ENCODE measurements around the gene CCBE1. TPM values are rescaled to one million over a fixed set of nuclear protein-coding genes. Genes with fewer than 3 reads are reported as not detected.
"Not testable (repeated sequence)": the region's sequence is repeated elsewhere in the genome, so short reads cannot be mapped to it uniquely, and the experiment has no call there.

The CCBE1 gene
- total and polyA plus RNA-seq, 4 donors: 3.4 to 59.0 (median 21.9) TPM

- peaks cover 0 to 65% (median 16%) of the 10 kb centered on the region in 5 donors for H3K4me1 ChIP-seq (ENCODE audit: control insufficient read depth in 5 of 5, insufficient read depth in 5 of 5, low read length in 5 of 5)
- 84 to 93% methylated on average over 4 of the region's 4 CpGs for WGBS, 2 donors
- H3K27ac ChIP-seq (ENCODE audit: low read depth in 1 of 2, low read length in 1 of 2): no peak overlapping the region
- TF ChIP-seq CTCF (IDR thresholded peaks at IDR 0.05; ENCODE audit: control extremely low read depth, extremely low read depth): no peak
- no peak overlapping the region for H3K4me3 ChIP-seq
- peaks cover 0 to 2% (median 0%) of the 10 kb centered on the region in 4 donors for H3K9me3 ChIP-seq (ENCODE audit: control insufficient read depth in 4 of 4, insufficient read depth in 3 of 4, low read length in 3 of 4)
- peaks cover 0 to 9% (median 2%) of the 10 kb centered on the region in 4 donors for H3K36me3 ChIP-seq (ENCODE audit: control insufficient read depth in 4 of 4, insufficient read depth in 4 of 4, low read length in 4 of 4)
- H3K27me3 ChIP-seq (ENCODE audit: control insufficient read depth in 3 of 3, insufficient read depth in 3 of 3, low read length in 2 of 3): no peaks in the 10 kb centered on the region
- DNase-seq (no peak), ATAC-seq (ENCODE audit: insufficient read depth, low FRiP score) (no peak)
- no peak overlapping the region for H3K9ac ChIP-seq (ENCODE audit: insufficient read depth in 1 of 2, low read length in 2 of 2)
These were observed 29.7 kb downstream of the CCBE1 start for GRCh38 chr18:59667488-59667887.

- not testable (repeated sequence) for DNase-seq; ATAC-seq (ENCODE audit: insufficient read depth, low FRiP score); H3K4me3 ChIP-seq; H3K9ac ChIP-seq (ENCODE audit: insufficient read depth in 1 of 2, low read length in 2 of 2); H3K27ac ChIP-seq (ENCODE audit: low read depth in 1 of 2, low read length in 1 of 2); H3K27me3 ChIP-seq (ENCODE audit: control insufficient read depth in 3 of 3, insufficient read depth in 3 of 3, low read length in 2 of 3); H3K9me3 ChIP-seq (ENCODE audit: control insufficient read depth in 4 of 4, insufficient read depth in 3 of 4, low read length in 3 of 4)
- WGBS, 2 donors: 68 to 83% methylated on average over 9 of the region's 9 CpGs
- Histone ChIP-seq H3K4me1 (ENCODE audit: control insufficient read depth in 5 of 5, insufficient read depth in 5 of 5, low read length in 5 of 5) (peaks cover 0 to 65% (median 19%) of the 10 kb centered on the region in 5 donors), H3K36me3 (ENCODE audit: control insufficient read depth in 4 of 4, insufficient read depth in 4 of 4, low read length in 4 of 4) (peaks cover 0 to 11% (median 2%) of the 10 kb centered on the region in 4 donors)
These were observed 31.2 kb downstream of the CCBE1 start for GRCh38 chr18:59666007-59666402.

GRCh38 chr18:59665057-59666006, 31.9 kb downstream of the CCBE1 start:
- ATAC-seq (ENCODE audit: insufficient read depth, low FRiP score) (no peak), DNase-seq (peak; percentile 62 to 92 (median 86))
- H3K9me3 ChIP-seq (ENCODE audit: control insufficient read depth in 4 of 4, insufficient read depth in 3 of 4, low read length in 3 of 4): peaks cover 0 to 2% (median 0%) of the 10 kb centered on the region in 4 donors
- no peak overlapping the region for H3K9ac ChIP-seq (ENCODE audit: insufficient read depth in 1 of 2, low read length in 2 of 2)
- 62 to 65% methylated on average over 12 of the region's 12 CpGs for WGBS, 2 donors
- peaks cover 0 to 63% (median 13%) of the 10 kb centered on the region in 5 donors for H3K4me1 ChIP-seq (ENCODE audit: control insufficient read depth in 5 of 5, insufficient read depth in 5 of 5, low read length in 5 of 5)
- no peak overlapping the region for H3K4me3 ChIP-seq
- peaks cover 0 to 11% (median 2%) of the 10 kb centered on the region in 4 donors for H3K36me3 ChIP-seq (ENCODE audit: control insufficient read depth in 4 of 4, insufficient read depth in 4 of 4, low read length in 4 of 4)
- H3K27me3 ChIP-seq (ENCODE audit: control insufficient read depth in 3 of 3, insufficient read depth in 3 of 3, low read length in 2 of 3): no peaks in the 10 kb centered on the region
- TF ChIP-seq CTCF (IDR thresholded peaks at IDR 0.05; ENCODE audit: control extremely low read depth, extremely low read depth): no peak
- H3K27ac ChIP-seq (ENCODE audit: low read depth in 1 of 2, low read length in 1 of 2): no peak overlapping the region

GRCh38 chr18:59664329-59664728, 32.9 kb downstream of the CCBE1 start:
- ATAC-seq (ENCODE audit: insufficient read depth, low FRiP score) (no peak), DNase-seq (no peak)
- Histone ChIP-seq H3K4me1 (ENCODE audit: control insufficient read depth in 5 of 5, insufficient read depth in 5 of 5, low read length in 5 of 5) (peaks cover 0 to 62% (median 11%) of the 10 kb centered on the region in 5 donors), H3K36me3 (ENCODE audit: control insufficient read depth in 4 of 4, insufficient read depth in 4 of 4, low read length in 4 of 4) (peaks cover 0 to 10% (median 2%) of the 10 kb centered on the region in 4 donors), H3K27me3 (ENCODE audit: control insufficient read depth in 3 of 3, insufficient read depth in 3 of 3, low read length in 2 of 3) (no peaks in the 10 kb centered on the region), H3K9ac (ENCODE audit: insufficient read depth in 1 of 2, low read length in 2 of 2) (peak overlapping the region in 1 of 2 donors; percentile 8), H3K27ac (ENCODE audit: low read depth in 1 of 2, low read length in 1 of 2) (no peak overlapping the region), H3K9me3 (ENCODE audit: control insufficient read depth in 4 of 4, insufficient read depth in 3 of 4, low read length in 3 of 4) (peaks cover 0 to 2% (median 0%) of the 10 kb centered on the region in 4 donors), H3K4me3 (no peak overlapping the region)
- 69 to 72% methylated on average over 3 of the region's 3 CpGs for WGBS, 2 donors
- TF ChIP-seq CTCF (IDR thresholded peaks at IDR 0.05; ENCODE audit: control extremely low read depth, extremely low read depth): no peak
